ENCODE results near the gene SNAP29. TPM values are rescaled to one million over a fixed set of nuclear protein-coding genes. Genes with fewer than 3 reads are reported as not detected.
A peak's percentile ranks its signal among the peaks of the same experiment; 100 is the strongest.

SNAP29 gene
- total RNA-seq, 1 experiment from 2014 or later: 17.9 TPM

DNA sequence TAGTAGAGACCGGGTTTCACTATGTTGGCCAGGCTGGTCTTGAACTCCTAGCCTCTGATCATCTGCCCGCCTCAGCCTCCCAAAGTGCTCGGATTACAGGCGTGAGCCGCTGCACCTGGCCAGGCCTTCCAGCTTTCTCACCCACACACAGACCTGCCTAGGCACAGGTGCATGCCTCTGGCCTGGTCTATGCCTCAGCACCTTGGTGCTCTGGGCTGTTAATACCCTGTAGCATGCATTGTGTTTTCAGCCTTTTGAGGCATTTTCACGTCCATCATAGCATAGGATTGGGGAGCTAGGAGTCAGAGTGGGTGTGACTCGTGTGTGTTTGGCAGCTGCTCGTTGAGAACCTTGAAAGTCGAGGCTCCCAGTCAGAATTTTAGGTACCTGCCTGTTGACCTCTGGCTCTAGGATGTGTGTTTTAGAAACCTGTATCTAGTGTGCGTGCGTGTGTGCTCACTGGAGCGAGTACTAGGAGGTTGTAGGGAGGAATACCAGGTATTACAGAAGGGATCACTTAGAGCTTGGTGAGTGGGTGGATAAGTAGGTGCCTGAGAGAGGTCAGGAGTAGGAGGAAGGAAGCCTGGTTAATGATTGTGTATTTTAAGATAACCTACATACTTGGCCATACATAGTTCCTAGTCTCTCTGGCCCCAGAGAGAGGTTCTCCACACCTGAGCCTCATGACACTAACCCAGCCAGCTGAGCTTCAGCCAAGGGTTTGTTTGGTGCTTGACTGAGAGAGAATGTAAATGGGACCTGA, 78.4 kb downstream of the SNAP29 start:
- no peaks in the 10 kb centered on the region for H3K4me1 ChIP-seq (ENCODE audit: insufficient read depth, low read length)
- H3K23me2 ChIP-seq (ENCODE audit: insufficient read length, low read depth, low read length, poor library complexity, severe bottlenecking): no peaks in the 10 kb centered on the region
- H2AFZ ChIP-seq (ENCODE audit: low read length): no peak overlapping the region
- H2BK12ac ChIP-seq (ENCODE audit: insufficient read length, low read depth, low read length): no peak overlapping the region
- H3K9me3 Mint-ChIP-seq: no peaks in the 10 kb centered on the region
- no peaks in the 10 kb centered on the region; the same call in 1 of the 2 replicates for H3K27me3 Mint-ChIP-seq (ENCODE audit: low read depth)
- no peak overlapping the region for H3K23ac ChIP-seq (ENCODE audit: insufficient read length, low read depth, low read length)
- no peak overlapping the region for H3K18ac ChIP-seq (ENCODE audit: insufficient read length, low read depth, low read length)
- H2BK120ac ChIP-seq (ENCODE audit: low read depth, low read length, poor library complexity, severe bottlenecking): no peak overlapping the region
- H3K36me3 Mint-ChIP-seq (ENCODE audit: insufficient read depth in 1 of 3, low read depth in 3 of 3): peaks cover 36 to 70% (median 64%) of the 10 kb centered on the region in 3 experiments
- no peak overlapping the region for H4K8ac ChIP-seq (replicated peaks; ENCODE audit: insufficient read length, low read depth, low read length)
- H3K4ac ChIP-seq (ENCODE audit: low read depth, low read length): no peak overlapping the region
- no peak overlapping the region for H4K5ac ChIP-seq (ENCODE audit: insufficient read length, low read depth, low read length)
- no peak overlapping the region for H2BK5ac ChIP-seq (ENCODE audit: insufficient read length, low read length)
- peaks cover 20 to 26% of the 10 kb centered on the region in 2 experiments for H3K4me1 Mint-ChIP-seq
- TF ChIP-seq, protein P1, sequence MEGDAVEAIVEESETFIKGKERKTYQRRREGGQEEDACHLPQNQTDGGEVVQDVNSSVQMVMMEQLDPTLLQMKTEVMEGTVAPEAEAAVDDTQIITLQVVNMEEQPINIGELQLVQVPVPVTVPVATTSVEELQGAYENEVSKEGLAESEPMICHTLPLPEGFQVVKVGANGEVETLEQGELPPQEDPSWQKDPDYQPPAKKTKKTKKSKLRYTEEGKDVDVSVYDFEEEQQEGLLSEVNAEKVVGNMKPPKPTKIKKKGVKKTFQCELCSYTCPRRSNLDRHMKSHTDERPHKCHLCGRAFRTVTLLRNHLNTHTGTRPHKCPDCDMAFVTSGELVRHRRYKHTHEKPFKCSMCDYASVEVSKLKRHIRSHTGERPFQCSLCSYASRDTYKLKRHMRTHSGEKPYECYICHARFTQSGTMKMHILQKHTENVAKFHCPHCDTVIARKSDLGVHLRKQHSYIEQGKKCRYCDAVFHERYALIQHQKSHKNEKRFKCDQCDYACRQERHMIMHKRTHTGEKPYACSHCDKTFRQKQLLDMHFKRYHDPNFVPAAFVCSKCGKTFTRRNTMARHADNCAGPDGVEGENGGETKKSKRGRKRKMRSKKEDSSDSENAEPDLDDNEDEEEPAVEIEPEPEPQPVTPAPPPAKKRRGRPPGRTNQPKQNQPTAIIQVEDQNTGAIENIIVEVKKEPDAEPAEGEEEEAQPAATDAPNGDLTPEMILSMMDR (conservative IDR thresholded peaks at IDR 0.05): no peak
- no peaks in the 10 kb centered on the region for H3K9me3 ChIP-seq (ENCODE audit: control insufficient read depth, low read depth, low read length)
- H3K4me2 ChIP-seq (ENCODE audit: insufficient read depth, insufficient read length, low read length): no peak overlapping the region
- H2BK15ac ChIP-seq (ENCODE audit: low read depth, low read length): no peak overlapping the region
- no CpG with 5 or more reads among the region's 12 CpGs for WGBS (ENCODE audit: extremely low coverage, insufficient read length, low lambda C conversion rate)
- H3K79me1 ChIP-seq (ENCODE audit: insufficient read depth, low read depth, low read length, poor library complexity, severe bottlenecking): peaks cover 6% of the 10 kb centered on the region
- H3K56ac ChIP-seq (ENCODE audit: insufficient read length, low read depth, low read length): no peak overlapping the region
- H4K91ac ChIP-seq (ENCODE audit: insufficient read length, low read depth, low read length): no peak overlapping the region
- peaks cover 74% of the 10 kb centered on the region for H3K79me2 ChIP-seq (ENCODE audit: insufficient read depth, low read length)
- no peak overlapping the region for H2AK5ac ChIP-seq (ENCODE audit: insufficient read length, low read length)
- no peaks in the 10 kb centered on the region for H3K27me3 ChIP-seq (ENCODE audit: insufficient read depth, low read length)
- no peak overlapping the region for H3K9ac ChIP-seq (ENCODE audit: extremely low read depth, insufficient read length, low read length)
- peak overlapping the region in 1 of 2 experiments; percentile 47; a peak in 1 of 5 replicates for H3K4me3 Mint-ChIP-seq
- no peak overlapping the region for H3T11ph ChIP-seq (ENCODE audit: low read length)
- no peak overlapping the region for H2BK20ac ChIP-seq (ENCODE audit: low read depth, low read length, poor library complexity, severe bottlenecking)
- no peak overlapping the region for H3K14ac ChIP-seq (ENCODE audit: insufficient read depth, low read length)
- no peak overlapping the region for H3K27ac ChIP-seq (ENCODE audit: insufficient read length, low read depth, low read length)
- no peaks in the 10 kb centered on the region for H4K20me1 ChIP-seq (ENCODE audit: control insufficient read depth, insufficient read depth, insufficient read length)
- no peak for DNase-seq
- H3K27ac Mint-ChIP-seq: peak overlapping the region in 2 of 3 experiments; percentile 31 to 73; a peak in 3 of 7 replicates

Measured in H9 (cell line).